ENCODE measurements around the gene TMEM150C.
"Not testable (repeated sequence)": the region's sequence is repeated elsewhere in the genome, so short reads cannot be mapped to it uniquely, and the experiment has no call there.

Gene TMEM150C

DNA sequence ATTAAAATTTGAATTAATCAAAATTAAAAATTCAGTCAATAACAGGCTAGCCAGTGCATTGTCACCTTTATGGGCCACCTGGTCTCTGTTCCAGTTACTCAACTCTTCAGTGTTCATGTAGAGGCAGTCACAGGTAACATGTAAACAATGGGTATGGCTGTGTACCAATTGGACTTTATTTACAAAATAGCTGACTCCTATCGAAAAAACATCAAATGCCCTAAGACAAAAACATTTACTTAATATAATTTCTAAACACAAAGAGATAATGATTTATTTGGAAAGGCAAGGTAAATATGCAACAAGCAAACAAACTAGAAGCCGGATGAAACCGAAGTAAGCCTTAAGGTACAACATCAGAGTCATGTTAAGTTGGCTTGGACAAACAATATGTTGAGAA is 8.8 kb downstream of the TMEM150C start:
- DNase-seq (ENCODE audit: extremely low read depth, low read depth), result no peak
- TF ChIP-seq, protein P1, sequence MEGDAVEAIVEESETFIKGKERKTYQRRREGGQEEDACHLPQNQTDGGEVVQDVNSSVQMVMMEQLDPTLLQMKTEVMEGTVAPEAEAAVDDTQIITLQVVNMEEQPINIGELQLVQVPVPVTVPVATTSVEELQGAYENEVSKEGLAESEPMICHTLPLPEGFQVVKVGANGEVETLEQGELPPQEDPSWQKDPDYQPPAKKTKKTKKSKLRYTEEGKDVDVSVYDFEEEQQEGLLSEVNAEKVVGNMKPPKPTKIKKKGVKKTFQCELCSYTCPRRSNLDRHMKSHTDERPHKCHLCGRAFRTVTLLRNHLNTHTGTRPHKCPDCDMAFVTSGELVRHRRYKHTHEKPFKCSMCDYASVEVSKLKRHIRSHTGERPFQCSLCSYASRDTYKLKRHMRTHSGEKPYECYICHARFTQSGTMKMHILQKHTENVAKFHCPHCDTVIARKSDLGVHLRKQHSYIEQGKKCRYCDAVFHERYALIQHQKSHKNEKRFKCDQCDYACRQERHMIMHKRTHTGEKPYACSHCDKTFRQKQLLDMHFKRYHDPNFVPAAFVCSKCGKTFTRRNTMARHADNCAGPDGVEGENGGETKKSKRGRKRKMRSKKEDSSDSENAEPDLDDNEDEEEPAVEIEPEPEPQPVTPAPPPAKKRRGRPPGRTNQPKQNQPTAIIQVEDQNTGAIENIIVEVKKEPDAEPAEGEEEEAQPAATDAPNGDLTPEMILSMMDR (IDR thresholded peaks at IDR 0.05; ENCODE audit: low read depth, low read length), result no peak

DNA sequence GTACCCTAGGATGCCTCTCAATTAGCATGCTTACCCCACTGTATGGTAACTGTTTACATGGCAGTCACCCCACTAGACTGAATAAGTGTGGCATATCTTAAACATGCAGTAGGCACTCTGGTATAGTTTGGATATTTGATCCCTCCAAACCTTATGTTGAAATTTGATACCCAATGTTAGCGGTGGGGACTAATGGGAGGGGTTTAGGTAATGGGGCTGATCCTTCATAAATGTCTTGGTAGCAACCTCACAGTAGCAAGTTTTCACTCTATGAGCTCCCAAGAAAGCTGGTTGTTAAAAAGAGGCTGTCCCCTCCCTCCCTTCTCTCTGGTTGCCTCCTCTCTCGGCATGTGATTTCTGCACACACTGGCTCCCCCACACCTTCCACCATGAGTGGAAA is 10.1 kb downstream of the TMEM150C start:
- TF ChIP-seq, protein P1 (IDR thresholded peaks at IDR 0.05; ENCODE audit: low read depth, low read length), result no peak

DNA sequence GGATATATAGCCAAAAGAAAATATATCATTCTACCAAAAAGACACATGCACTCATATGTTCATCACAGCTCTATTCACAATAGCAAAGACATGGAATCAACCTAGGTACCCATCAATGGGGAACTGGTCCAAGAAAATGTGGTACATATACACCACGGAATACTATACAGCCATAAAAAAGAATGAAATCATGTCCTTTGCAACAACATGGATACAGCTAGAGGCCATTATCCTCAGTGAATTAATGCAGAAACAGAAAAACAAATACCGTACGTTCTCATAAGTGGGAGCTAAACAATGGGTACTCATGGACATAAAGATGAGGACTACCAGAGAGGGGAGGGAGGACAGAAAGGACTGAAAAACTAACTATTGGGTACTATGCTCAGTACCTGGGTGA is 13.9 kb downstream of the TMEM150C start:
- not testable (repeated sequence) for DNase-seq (ENCODE audit: extremely low read depth, low read depth)

More for the DNA sequence above, 10.1 kb downstream of the TMEM150C start:
- DNase-seq (ENCODE audit: extremely low read depth, low read depth), result no peak

DNA sequence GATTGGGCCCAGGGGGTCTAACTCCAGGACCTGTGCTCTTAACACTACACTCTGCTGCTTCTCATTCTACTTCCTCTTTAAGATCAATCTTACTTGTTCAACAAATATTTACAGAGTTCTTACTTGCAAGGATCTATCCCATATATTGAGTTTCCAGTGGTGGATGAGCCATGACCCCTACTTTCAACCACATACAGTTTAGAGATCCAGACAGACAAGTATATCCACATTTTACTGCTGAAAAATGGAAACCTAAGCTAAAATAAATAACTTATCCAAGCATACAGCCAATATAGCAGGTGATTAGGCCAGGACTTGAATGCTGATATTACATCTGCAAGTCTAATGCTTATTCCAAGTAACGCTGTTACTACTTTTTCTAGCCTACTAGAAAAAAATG is 18.7 kb downstream of the TMEM150C start:
- DNase-seq (ENCODE audit: extremely low read depth, low read depth), result no peak
- TF ChIP-seq, protein P1 (IDR thresholded peaks at IDR 0.05; ENCODE audit: low read depth, low read length), result no peak

DNA sequence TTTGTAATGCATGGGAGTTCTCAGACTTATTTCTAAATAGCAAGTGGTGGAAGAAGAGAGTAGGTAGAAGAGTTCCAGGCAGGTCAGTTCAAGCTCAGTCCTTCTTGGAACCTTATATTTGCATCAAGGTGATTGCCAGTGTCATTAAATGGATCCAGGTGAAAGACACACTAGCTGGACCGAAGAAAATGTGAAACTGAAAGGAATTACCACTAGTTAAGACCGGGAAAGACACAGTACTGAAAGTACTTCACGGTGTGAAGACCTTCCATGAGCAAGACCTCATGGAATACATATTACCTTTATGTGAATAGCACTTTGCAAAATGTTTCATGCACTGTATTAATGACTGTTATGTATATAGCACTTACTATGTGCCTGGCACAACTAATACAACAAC is 19.1 kb downstream of the TMEM150C start:
- TF ChIP-seq, protein P1 (IDR thresholded peaks at IDR 0.05; ENCODE audit: low read depth, low read length), result no peak
- DNase-seq (ENCODE audit: extremely low read depth, low read depth), result no peak

DNA sequence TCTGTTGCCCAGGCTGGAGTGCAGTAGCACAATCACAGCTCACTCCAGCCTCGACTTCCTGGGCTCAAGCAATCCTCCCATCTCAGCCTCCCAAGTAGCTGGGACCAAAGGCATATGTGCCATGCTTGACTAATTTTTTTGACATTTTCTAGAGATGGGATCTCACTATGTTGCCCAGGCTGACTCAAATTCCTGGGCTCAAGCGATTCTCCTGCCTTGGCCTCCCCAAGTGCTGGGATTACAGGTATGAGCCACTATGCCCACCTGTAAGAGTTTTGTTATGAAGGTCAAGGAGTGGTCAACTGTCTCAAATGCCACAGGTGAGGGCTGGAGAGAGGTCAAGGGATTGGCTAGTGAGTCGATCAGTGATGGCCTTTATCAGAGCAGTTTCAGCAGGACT is 32.5 kb downstream of the TMEM150C start:
- TF ChIP-seq, protein P1 (IDR thresholded peaks at IDR 0.05; ENCODE audit: low read depth, low read length), result no peak
- no peak for DNase-seq (ENCODE audit: extremely low read depth, low read depth)

DNA sequence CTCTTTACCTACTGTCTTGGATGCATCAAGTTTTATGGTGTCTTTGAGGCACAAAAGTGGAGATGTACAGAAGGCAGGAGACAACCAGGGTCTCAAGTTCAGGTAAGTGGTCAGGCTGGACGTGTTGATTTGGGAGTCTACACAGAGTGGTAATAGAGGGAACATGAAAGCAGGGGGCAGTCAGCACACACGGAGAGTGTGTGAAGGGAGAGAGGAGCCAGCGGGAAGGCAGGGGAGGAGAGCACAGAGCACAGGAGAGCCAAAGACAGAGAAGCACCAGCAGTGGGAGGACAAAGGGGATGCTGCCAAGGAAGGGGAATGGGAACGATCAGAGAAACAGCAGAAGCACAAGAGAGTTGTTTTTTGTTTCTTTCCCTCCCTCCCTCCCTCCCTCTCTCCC is 32.9 kb downstream of the TMEM150C start:
- TF ChIP-seq, protein P1 (IDR thresholded peaks at IDR 0.05; ENCODE audit: low read depth, low read length), result no peak
- no peak for DNase-seq (ENCODE audit: extremely low read depth, low read depth)

DNA sequence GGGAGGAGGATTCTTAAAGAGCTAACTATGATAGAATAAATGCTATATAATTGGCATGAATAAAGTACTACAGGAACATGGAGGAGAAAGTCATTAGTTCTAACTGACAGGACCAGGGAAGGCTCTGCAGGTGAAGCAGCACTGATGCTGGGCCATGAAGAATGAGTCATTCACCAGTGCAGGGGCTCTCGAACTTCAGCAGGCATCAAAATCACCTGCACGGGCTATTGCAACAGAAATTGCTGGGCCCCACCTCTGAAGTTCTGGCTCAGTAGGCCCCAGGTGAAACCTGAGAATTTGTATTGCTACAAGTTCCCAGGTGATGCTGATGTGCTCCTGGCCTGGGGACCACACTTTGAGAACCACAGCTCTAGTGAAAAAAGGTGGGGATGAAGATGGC is 33.7 kb downstream of the TMEM150C start:
- DNase-seq (ENCODE audit: extremely low read depth, low read depth), result no peak
- TF ChIP-seq, protein P1 (IDR thresholded peaks at IDR 0.05; ENCODE audit: low read depth, low read length), result no peak

Data from AG09319 (cell line).